ELF-1 (cell line): ENCODE data around the gene OR4D9.
A peak's percentile ranks its signal among the peaks of the same experiment; 100 is the strongest.
"Not testable (repeated sequence)": the region's sequence is repeated elsewhere in the genome, so short reads cannot be mapped to it uniquely, and the experiment has no call there.

Experiments
- DNase-seq: peaks from one replicate; pipeline ENCODE4 v3.0.0-alpha.2; 2016; ENCODE audit warnings: low read depth, low spot score

The OR4D9 gene

GRCh38 chr11:59510941-59511589, at the start of gene OR4D9:
Gene OR4D9, plus strand, starts transcription at chr11:59511539. Its CDS starts 3,374 bp downstream, at chr11:59514913.
- no peak for DNase-seq

DNA sequence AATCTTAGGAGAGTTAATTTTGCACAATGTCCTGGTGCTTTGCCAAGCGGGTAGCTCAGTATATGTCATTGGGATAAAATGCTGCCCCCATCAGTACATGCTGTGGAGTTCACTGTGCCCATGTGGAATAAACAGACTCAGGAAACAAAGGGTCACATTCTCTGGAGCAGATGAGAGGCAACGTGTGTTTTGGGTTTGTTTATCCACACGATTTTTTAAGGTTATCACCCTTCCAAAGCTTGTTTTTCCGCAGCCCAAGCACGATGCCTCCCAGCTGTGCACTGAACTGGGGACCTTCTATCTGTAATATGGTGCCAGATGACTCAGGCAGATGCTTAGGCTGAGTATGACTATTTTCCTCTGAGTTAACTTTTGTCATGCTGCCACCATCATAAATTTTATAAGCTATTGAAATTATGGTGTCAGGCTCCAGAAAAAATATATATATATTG, 48.1 kb upstream of the OR4D9 start:
- DNase-seq, result no peak

GRCh38 chr11:59473015-59473414, 38.3 kb upstream of the OR4D9 start, which contains the start of gene OR4D10:
Gene OR4D10, plus strand, starts transcription at chr11:59473315. Its CDS starts 4,115 bp downstream, at chr11:59477430.
- DNase-seq, result no peak

GRCh38 chr11:59475176-59475575, 36.2 kb upstream of the OR4D9 start:
- no peak for DNase-seq

DNA sequence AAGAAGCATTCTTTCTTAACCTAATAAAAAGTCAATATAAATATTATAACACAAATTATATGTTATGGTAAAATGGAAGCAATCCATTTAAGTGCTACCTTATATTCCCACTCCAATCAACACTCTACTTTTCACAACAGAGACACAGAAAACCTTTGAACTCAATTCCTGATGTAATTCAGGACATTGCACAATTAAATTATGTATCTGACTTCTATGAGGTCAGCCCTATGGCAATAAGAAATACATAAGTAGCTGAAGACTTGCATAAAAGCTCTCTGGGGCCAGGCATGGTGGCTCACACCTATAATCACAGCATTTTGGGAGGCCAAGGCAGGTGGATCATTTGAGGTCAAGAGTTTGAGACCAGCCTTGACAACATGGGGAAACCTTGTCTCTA, 31.4 kb upstream of the OR4D9 start:
- no peak for DNase-seq

GRCh38 chr11:59480359-59480758, 31.0 kb upstream of the OR4D9 start:
- no peak for DNase-seq

- DNase-seq, result no peak
Measured at GRCh38 chr11:59501931-59502330, 9.4 kb upstream of the OR4D9 start.

GRCh38 chr11:59503276-59503675, 8.1 kb upstream of the OR4D9 start, which contains the start of gene OR4D11:
Gene OR4D11, plus strand, starts transcription at chr11:59503576. Its CDS starts 0 bp downstream, at chr11:59503576.
- DNase-seq, result no peak

DNA sequence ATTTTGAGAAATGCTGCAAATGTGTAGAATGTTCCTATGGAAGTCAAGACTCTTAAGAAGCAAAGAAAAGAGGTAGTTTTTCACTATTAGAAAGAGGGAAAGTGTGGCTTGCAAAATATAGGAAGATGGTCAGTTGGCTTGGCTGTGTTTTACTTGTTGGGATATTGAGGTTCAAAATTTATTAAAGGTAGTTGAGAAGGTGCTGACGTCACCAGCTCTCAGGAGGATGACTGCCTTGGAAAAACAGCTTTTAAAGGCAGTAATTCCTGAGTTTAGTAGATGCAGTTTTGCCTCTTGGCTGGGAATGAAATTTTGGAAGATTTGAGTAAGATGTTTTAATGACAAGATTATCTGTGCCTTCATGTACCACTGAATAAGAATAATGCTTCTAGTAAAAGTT, 336 bp downstream of the OR4D9 start:
- DNase-seq, result no peak

DNA sequence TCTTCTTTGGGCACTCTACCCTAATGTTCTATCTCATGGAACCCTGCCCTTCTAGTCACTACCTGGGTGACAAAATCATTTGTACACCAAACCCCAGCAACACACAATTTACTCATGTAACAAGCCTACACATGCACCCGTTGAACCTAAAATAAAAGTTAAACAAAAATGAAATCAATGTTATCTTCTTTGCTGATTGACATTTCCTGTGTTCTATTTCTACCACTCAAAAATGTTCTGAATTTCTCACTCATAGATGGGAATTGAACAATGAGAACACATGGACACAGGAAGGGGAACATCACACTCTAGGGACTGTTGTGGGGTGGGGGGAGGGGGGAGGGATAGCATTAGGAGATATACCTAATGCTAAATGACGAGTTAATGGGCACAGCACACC, 8.8 kb downstream of the OR4D9 start:
- DNase-seq, result not testable (repeated sequence)

DNA sequence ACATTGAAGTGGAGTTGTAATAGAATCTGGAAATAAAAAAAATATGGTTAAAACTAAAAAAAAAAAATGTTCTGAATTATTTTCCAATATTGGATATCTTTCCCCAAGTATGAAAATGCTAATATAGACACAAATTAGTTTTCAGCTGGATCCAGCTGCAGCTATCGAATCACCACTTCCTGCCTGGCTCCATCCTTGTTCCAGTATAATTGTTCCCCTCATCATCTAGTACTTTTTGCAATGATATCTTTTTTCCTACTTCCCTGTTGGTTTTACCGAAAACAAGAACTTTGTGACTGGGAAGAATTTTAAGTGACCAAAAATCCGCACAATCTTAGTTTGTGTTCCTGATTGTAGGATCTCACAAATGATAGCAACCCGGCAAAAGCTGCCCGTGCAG, 9.4 kb downstream of the OR4D9 start:
- no peak for DNase-seq

DNA sequence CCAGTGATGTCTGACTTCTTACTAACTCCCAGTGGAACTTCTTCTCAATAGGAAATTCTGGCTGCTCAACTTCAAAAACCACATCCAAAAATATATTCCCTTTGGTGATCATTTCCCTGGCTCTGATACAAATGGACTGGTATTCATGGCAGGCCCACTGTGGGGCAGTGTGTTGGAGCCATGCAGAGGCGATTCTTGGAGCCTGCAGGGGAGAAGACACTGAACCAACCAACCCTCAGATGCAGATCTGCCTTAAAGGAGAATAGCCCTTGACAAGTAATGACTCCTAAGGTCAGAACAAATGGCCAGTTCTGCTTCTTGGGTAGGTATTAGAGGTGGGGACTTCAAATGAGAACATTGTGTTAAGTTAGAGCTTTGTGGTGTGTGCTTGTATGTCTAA, 12.2 kb downstream of the OR4D9 start:
- peak; percentile 21 for DNase-seq

- peak; percentile 9 for DNase-seq
Measured at GRCh38 chr11:59528711-59529110, 17.4 kb downstream of the OR4D9 start.

DNA sequence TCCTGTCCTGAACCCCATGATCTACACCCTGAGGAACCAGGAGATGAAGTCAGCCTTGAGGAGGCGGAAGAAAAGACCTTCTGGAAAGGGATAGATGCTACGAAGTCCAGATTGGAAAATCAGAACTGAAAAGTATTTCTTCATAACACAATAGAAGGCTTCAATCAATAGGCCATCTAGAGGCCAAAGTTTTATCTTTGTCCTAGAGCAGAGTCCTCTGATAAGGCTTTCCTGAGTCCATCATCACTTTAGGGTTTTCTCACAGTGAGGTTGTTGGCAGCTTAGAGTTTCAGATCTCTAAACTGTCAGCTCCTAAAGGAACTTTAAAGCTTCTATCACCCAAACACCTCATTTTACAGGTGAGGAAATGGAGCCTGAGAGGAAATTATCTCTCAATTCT, 21.3 kb downstream of the OR4D9 start:
- DNase-seq, result no peak

DNA sequence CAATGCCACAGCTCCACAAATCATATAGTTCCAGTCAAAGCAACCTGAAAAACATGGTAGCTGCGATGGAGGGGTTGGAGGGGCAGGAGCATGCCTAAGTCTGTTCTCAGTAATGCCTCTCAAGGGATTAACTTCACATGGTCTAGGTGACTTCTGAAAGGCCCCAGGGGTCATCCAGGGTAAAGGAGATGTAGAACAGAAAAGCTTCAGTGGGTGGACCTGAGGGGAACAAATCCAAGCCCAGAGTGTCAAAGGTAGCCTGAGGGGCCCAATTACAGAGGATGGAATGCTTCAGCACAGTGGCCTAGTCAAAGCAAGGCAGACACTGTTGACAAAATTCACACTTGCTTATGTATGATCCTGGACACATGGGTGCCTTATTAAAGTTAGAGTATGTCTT, 23.3 kb downstream of the OR4D9 start:
- DNase-seq, result peak; percentile 90

DNA sequence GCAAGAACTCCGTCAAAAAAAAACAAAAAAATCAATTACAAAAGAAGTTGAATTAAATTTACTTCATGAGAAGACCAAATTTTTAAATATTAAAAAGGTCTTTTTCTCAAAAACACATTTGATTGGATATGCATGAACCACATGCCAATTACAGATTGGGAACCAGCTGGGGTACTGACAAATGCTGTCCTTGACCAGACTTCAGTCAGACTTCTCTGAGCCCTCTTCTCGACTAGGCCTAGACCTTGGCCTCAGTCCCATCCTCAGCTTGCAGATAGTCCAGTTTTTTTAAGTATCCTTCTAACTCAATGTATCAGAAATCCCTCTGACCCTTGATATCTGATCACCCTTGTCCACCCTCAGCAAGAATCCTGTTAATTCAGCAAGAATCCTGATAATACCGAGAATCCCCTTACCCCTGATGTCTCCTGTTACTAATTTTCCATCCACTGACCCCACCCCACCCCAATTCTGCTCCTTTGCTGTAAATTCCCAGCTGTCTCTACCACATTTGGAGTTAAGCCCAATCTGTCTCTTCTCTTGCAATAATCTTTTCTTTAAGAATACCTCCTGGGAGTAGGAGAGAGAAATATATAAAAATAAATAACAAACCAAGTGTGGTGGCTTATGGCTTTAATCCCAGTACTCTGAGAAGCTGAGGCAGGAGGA, 30.9 kb downstream of the OR4D9 start:
- no peak for DNase-seq

DNA sequence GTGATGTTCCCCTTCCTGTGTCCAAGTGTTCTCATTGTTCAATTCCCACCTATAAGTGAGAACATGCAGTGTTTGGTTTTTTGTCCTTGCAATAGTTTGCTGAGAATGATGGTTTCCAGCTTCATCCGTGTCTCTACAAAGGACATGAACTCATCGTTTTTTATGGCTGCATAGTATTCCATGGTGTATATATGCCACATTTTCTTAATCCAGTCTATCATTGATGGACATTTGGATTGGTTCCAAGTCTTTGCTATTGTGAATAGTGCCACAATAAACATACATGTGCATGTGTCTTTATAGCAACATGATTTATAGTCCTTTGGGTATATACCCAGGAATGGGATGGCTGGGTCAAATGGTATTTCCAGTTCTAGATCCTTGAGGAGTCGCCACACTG, 32.4 kb downstream of the OR4D9 start:
- DNase-seq, result not testable (repeated sequence)

- no peak for DNase-seq
Measured at GRCh38 chr11:59544869-59545178, 33.5 kb downstream of the OR4D9 start.

- no peak for DNase-seq
Measured at GRCh38 chr11:59545179-59546020, 34.1 kb downstream of the OR4D9 start.

- DNase-seq, result peak; percentile 70
Measured at GRCh38 chr11:59547605-59548308, 36.4 kb downstream of the OR4D9 start.

DNA sequence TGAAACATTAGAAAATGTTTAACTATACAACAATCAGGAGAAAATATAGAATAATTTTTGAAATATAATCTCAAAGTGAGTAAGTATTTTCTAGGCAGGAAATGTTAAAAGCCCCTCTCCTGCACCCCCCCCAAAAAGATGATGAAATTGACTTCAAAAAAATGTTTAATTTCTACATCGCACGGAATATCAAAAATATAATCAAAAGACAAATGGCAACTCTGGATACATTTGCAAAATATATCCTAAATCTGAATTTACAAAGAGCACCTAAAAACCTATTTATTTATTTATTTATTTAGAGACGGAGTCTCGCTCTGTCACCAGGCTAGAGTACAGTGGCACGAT, 36.9 kb downstream of the OR4D9 start:
- DNase-seq, result no peak

- peak; percentile 99 for DNase-seq
Measured at GRCh38 chr11:59550368-59550841, 39.1 kb downstream of the OR4D9 start.
